GM23338 (cell line): ENCODE data around the gene FYCO1. TPM values are rescaled to one million over a fixed set of nuclear protein-coding genes. Genes with fewer than 3 reads are reported as not detected.
"Not testable (repeated sequence)": the region's sequence is repeated elsewhere in the genome, so short reads cannot be mapped to it uniquely, and the experiment has no call there.

Experiments
- ATAC-seq: fragments of 200-7000 bp; cut with Tn5 transposase; 3 replicates; pipeline ENCODE4 v1.9.1; 2020
- DNase-seq: peaks from one replicate; pipeline ENCODE4 v3.0.0-alpha.2; 2015; ENCODE audit warnings: low spot score
- H2AFZ ChIP-seq: fragments of 200-600 bp; sonication (generic); 2 replicates; pipeline ENCODE4 v1.8.0; 2016; ENCODE audit warnings: antibody characterized with exemption, mild to moderate bottlenecking, moderate library complexity
- H3F3A ChIP-seq: fragments of 200-600 bp; sonication (generic); replicated peaks from 2 replicates; pipeline ENCODE4 v1.8.0; 2017; ENCODE audit warnings: antibody characterized with exemption, mixed run types, low read depth
- H3K27ac ChIP-seq: fragments of 200-600 bp; sonication (generic); 2 replicates; pipeline ENCODE4 v1.6.1; 2016; ENCODE audit warnings: low read depth
- H3K27me3 ChIP-seq: fragments of 200-600 bp; sonication (generic); 2 replicates; pipeline ENCODE4 v1.8.0; 2016; ENCODE audit warnings: mild to moderate bottlenecking, mixed run types, moderate library complexity; ENCODE audit not compliant: insufficient read depth
- H3K36me3 ChIP-seq: fragments of 200-600 bp; sonication (generic); 2 replicates; pipeline ENCODE4 v1.8.0; 2016; ENCODE audit warnings: mild to moderate bottlenecking; ENCODE audit not compliant: insufficient read depth
- H3K4me1 ChIP-seq: fragments of 200-600 bp; sonication (generic); 2 replicates; pipeline ENCODE4 v1.8.0; 2016; ENCODE audit warnings: mild to moderate bottlenecking, moderate library complexity; ENCODE audit not compliant: insufficient read depth
- H3K4me2 ChIP-seq: fragments of 200-600 bp; sonication (generic); 2 replicates; pipeline ENCODE4 v1.7.1; 2017; ENCODE audit warnings: mixed run types
- H3K4me3 ChIP-seq: fragments of 200-600 bp; sonication (generic); 2 replicates; pipeline ENCODE4 v1.6.1; 2016; ENCODE audit warnings: mixed run types
- H3K79me2 ChIP-seq: fragments of 200-600 bp; sonication (generic); replicated peaks from 2 replicates; pipeline ENCODE4 v1.8.0; 2017; ENCODE audit warnings: mild to moderate bottlenecking; ENCODE audit not compliant: insufficient read depth
- H3K9me2 ChIP-seq: fragments of 200-600 bp; sonication (generic); 2 replicates; pipeline ENCODE4 v1.8.0; 2017; ENCODE audit not compliant: insufficient read depth
- H4K20me1 ChIP-seq: fragments of 200-600 bp; sonication (generic); replicated peaks from 2 replicates; pipeline ENCODE4 v1.8.0; 2017; ENCODE audit warnings: mild to moderate bottlenecking; ENCODE audit not compliant: insufficient read depth
- H3K27ac Mint-ChIP-seq: 2 replicates; pipeline ENCODE4 v1.8.0; 2020; ENCODE audit warnings: inconsistent platforms, mild to moderate bottlenecking, moderate library complexity, mixed read lengths
- H3K27me3 Mint-ChIP-seq: 3 replicates; pipeline ENCODE4 v1.8.0; 2022; ENCODE audit warnings: low read depth, mild to moderate bottlenecking, moderate library complexity, mixed read lengths, inconsistent platforms; ENCODE audit not compliant: insufficient read depth, poor library complexity
- H3K36me3 Mint-ChIP-seq: 3 replicates; pipeline ENCODE4 v1.8.0; 2021; ENCODE audit warnings: low read depth, mild to moderate bottlenecking, inconsistent platforms, moderate library complexity, mixed read lengths
- H3K4me1 Mint-ChIP-seq: 3 replicates; pipeline ENCODE4 v1.8.0; 2020; ENCODE audit warnings: mild to moderate bottlenecking, inconsistent platforms, mixed read lengths
- H3K4me3 Mint-ChIP-seq: 3 replicates; pipeline ENCODE4 v1.8.0; 2021; ENCODE audit warnings: moderate library complexity, mild to moderate bottlenecking, inconsistent platforms, mixed read lengths
- H3K9me3 Mint-ChIP-seq: 3 replicates; pipeline ENCODE4 v1.8.0; 2020; ENCODE audit warnings: moderate library complexity, mild to moderate bottlenecking, inconsistent platforms, mixed read lengths
- EZH2phosphoT487 ChIP-seq: fragments of 200-600 bp; sonication (generic); IDR thresholded peaks from one replicate; pipeline ENCODE4 v1.8.1; 2018; ENCODE audit warnings: antibody characterized with exemption; ENCODE audit not compliant: unreplicated experiment
- ZNF114 ChIP-seq: fragments of 250-450 bp; sonication (Bioruptor Pico); IDR thresholded peaks from 2 replicates; pipeline ENCODE4 v1.5.0; 2020; ENCODE audit warnings: mild to moderate bottlenecking, moderate library complexity
- ZNF462 ChIP-seq: fragments of 250-450 bp; sonication (Bioruptor Pico); IDR thresholded peaks from 2 replicates; pipeline ENCODE4 v1.5.0; 2020; ENCODE audit warnings: mild to moderate bottlenecking, moderate library complexity
- polyA plus RNA-seq: library from polyadenylated mRNA; unstranded; fragments of >200 nt; fragmentation: Nextera tagmentation; extraction: Ambion mirVana; gene quantifications from 2 replicates; pipeline ENCODE4 v1.2.1, GENCODE V29; 2016
- total RNA-seq: library from RNA; depleted of rRNA; stranded (reverse); fragments of >200 nt; shearing (Covaris generic); gene quantifications from 2 replicates; pipeline ENCODE4 v1.2.3, GENCODE V29; 2014

The FYCO1 gene
- total and polyA plus RNA-seq, 2 experiments from 2014 or later: 4.5 to 17.2 TPM

DNA sequence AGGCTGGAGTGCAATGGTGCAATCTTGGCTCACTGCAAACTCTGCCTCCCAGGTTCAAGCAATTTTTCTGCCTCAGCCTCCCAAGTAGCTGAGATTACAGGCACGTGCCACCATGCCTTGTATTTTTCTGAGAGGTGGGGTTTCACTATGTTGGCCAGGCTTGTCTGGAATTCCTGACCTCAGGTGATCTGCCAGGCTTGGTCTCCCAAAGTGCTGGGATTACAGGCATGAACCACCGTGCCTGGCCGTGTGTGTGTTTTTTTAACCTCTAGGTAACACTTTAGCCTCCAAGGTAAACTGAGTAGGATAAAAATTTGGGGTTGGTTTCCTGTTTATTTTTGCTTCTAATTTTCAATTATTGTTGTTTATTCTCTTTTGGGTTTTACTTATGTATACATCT is 42.4 kb upstream of the FYCO1 start:
- H3K36me3 Mint-ChIP-seq: not testable (repeated sequence)

GRCh38 chr3:46036191-46036590 is 40.6 kb upstream of the FYCO1 start:
- Mint-ChIP-seq H3K9me3 (peaks cover 16% of the 10 kb centered on the region), H3K4me3 (no peak overlapping the region), H3K27ac (no peak overlapping the region), H3K4me1 (no peaks in the 10 kb centered on the region), H3K27me3 (no peaks in the 10 kb centered on the region), H3K36me3 (no peaks in the 10 kb centered on the region)
- Histone ChIP-seq H3K27ac (no peak overlapping the region), H4K20me1 (no peaks in the 10 kb centered on the region), H3K36me3 (no peaks in the 10 kb centered on the region), H3K79me2 (no peaks in the 10 kb centered on the region), H3K4me1 (no peaks in the 10 kb centered on the region), H3K9me2 (no peaks in the 10 kb centered on the region), H3F3A (no peaks in the 10 kb centered on the region), H3K27me3 (no peaks in the 10 kb centered on the region), H3K4me3 (no peak overlapping the region), H3K4me2 (no peak overlapping the region), H2AFZ (no peak overlapping the region)
- DNase-seq (no peak), ATAC-seq (no peak)
- TF ChIP-seq ZNF114 (CRISPR knock-in tag) (no peak), EZH2phosphoT487 (no peak), ZNF462 (CRISPR knock-in tag) (no peak)

More for the DNA sequence above, 42.4 kb upstream of the FYCO1 start:
- not testable (repeated sequence) for H3K9me3 Mint-ChIP-seq, H3K27ac Mint-ChIP-seq, H3K27me3 Mint-ChIP-seq, DNase-seq, H3K79me2 ChIP-seq, H3K4me3 ChIP-seq, H3F3A ChIP-seq, H3K4me1 Mint-ChIP-seq, H4K20me1 ChIP-seq, H3K4me2 ChIP-seq, ATAC-seq, H3K4me3 Mint-ChIP-seq, H3K4me1 ChIP-seq, H3K27me3 ChIP-seq, H2AFZ ChIP-seq, H3K27ac ChIP-seq, H3K36me3 ChIP-seq, H3K9me2 ChIP-seq
